Esophagus squamous epithelium (tissue), 5 donors: Measurements from ENCODE around the gene WDPCP. TPM values are rescaled to one million over a fixed set of nuclear protein-coding genes. Genes with fewer than 3 reads are reported as not detected.

ENCODE experiments used
- DNase-seq: peaks from one replicate; lab custom pipeline; 2025; lab: John Stamatoyannopoulos, UW
- H3K27ac ChIP-seq, 4 donors: fragments of 200-600 bp; sonication (generic); one replicate each; pipeline ENCODE4 v1.5.1; 2016 to 2019; ENCODE audit warnings: mild to moderate bottlenecking in 1 of 4
- H3K27me3 ChIP-seq, 4 donors: fragments of 200-600 bp; sonication (generic); 1 replicate in 3 of 4; 2 replicates in 1 of 4; pipeline versions ENCODE4 v1.5.1 to v1.6.0; 2017 to 2021; ENCODE audit warnings: antibody characterized with exemption in 1 of 4
- H3K36me3 ChIP-seq, 3 donors: fragments of 200-600 bp; sonication (generic); one replicate each; pipeline ENCODE4 v1.5.1; 2016 to 2019
- H3K4me1 ChIP-seq, 3 donors: fragments of 200-600 bp; sonication (generic); one replicate each; pipeline ENCODE4 v1.5.1; 2017 to 2019
- H3K4me3 ChIP-seq, 4 donors: fragments of 200-600 bp; sonication (generic); 1 replicate in 3 of 4; 2 replicates in 1 of 4; pipeline ENCODE4 v1.5.1; 2016 to 2019; ENCODE audit warnings: mild to moderate bottlenecking in 2 of 4, moderate library complexity in 1 of 4
- H3K9me3 ChIP-seq, 3 donors: fragments of 200-600 bp; sonication (generic); one replicate each; pipeline ENCODE4 v1.5.1; 2016 to 2019
- CTCF ChIP-seq, 6 experiments: fragments of 450-650 bp in 4 of 6; fragments of 200-600 bp in 2 of 6; sonication (generic) in 2 of 6; IDR thresholded peaks; one replicate each; pipeline ENCODE4 v1.5.1; 2016 to 2019; ENCODE audit warnings: antibody characterized with exemption in 6 of 6, mild to moderate bottlenecking in 4 of 6, moderate library complexity in 4 of 6
- POLR2A ChIP-seq, 4 donors: fragments of 450-650 bp; IDR thresholded peaks; one replicate each; pipeline ENCODE4 v1.6.1; 2017; ENCODE audit warnings: antibody characterized with exemption in 4 of 4, mild to moderate bottlenecking in 4 of 4, moderate library complexity in 3 of 4
- WGBS, 2 donors: methylation state at CpG; one replicate each; pipeline ENCODE4 v1.1.5; 2018; 5-methylcytosine and 5-hydroxymethylcytosine counted together
- intact Hi-C: fragments of 100-400 bp; cut with DNase I; formaldehyde crosslinking; loops from one replicate; pipeline ENCODE4 v1.15.0; 2022
- total RNA-seq, 4 donors: library from RNA; depleted of rRNA; stranded (reverse); fragments of >200 nt; gene quantifications; one replicate each; pipeline ENCODE4 v1.1.0, GENCODE V29; 2016
- donor health status: DM: yes; HTN: yes; CAD: no.

The WDPCP gene
- total RNA-seq, 4 donors from 2014 or later: 3.0 to 9.7 (median 3.8) TPM

GRCh38 chr2:63436488-63436887, 151.8 kb downstream of the WDPCP start:
- Histone ChIP-seq H3K27me3 (no peaks in the 10 kb centered on the region), H3K36me3 (no peaks in the 10 kb centered on the region), H3K9me3 (no peaks in the 10 kb centered on the region), H3K4me3 (no peak overlapping the region), H3K4me1 (peaks cover 0 to 10% (median 0%) of the 10 kb centered on the region in 3 donors), H3K27ac (no peak overlapping the region)
- intact Hi-C loops: no loop called here
- TF ChIP-seq POLR2A (IDR thresholded peaks at IDR 0.05): no peak
- no peak for DNase-seq

- no peaks in the 10 kb centered on the region for H3K9me3 ChIP-seq
- intact Hi-C loops: no loop called here
- H3K27me3 ChIP-seq: no peaks in the 10 kb centered on the region
- H3K36me3 ChIP-seq: no peaks in the 10 kb centered on the region
- no peak for DNase-seq
- no peak for TF ChIP-seq POLR2A (IDR thresholded peaks at IDR 0.05)
- no peak for TF ChIP-seq CTCF (IDR thresholded peaks at IDR 0.05)
- WGBS, 2 donors: 28 to 45% methylated on average over 1 of the region's 1 CpG
- H3K4me1 ChIP-seq: peaks cover 0 to 10% (median 0%) of the 10 kb centered on the region in 3 donors
- H3K27ac ChIP-seq: no peak overlapping the region
- H3K4me3 ChIP-seq: no peak overlapping the region
Observed at GRCh38 chr2:63435070-63435469, 153.2 kb downstream of the WDPCP start.

GRCh38 chr2:63434024-63435001, 154.0 kb downstream of the WDPCP start:
- no peak for DNase-seq
- Histone ChIP-seq H3K4me1 (peaks cover 0 to 10% (median 0%) of the 10 kb centered on the region in 3 donors), H3K27ac (no peak overlapping the region), H3K4me3 (no peak overlapping the region), H3K9me3 (no peaks in the 10 kb centered on the region), H3K36me3 (no peaks in the 10 kb centered on the region), H3K27me3 (no peaks in the 10 kb centered on the region)
- TF ChIP-seq POLR2A (IDR thresholded peaks at IDR 0.05) (no peak), CTCF (IDR thresholded peaks at IDR 0.05) (no peak)
- intact Hi-C loops: no loop called here
- 84 to 87% methylated on average over 12 of the region's 12 CpGs for WGBS, 2 donors

GRCh38 chr2:63432373-63432772, 155.9 kb downstream of the WDPCP start:
- H3K27me3 ChIP-seq: no peaks in the 10 kb centered on the region
- H3K27ac ChIP-seq: no peak overlapping the region
- intact Hi-C loops: no loop called here
- H3K36me3 ChIP-seq: no peaks in the 10 kb centered on the region
- no peaks in the 10 kb centered on the region for H3K9me3 ChIP-seq
- DNase-seq: no peak
- TF ChIP-seq CTCF (IDR thresholded peaks at IDR 0.05) (no peak), POLR2A (IDR thresholded peaks at IDR 0.05) (no peak)
- H3K4me1 ChIP-seq: peaks cover 0 to 10% (median 0%) of the 10 kb centered on the region in 3 donors
- no peak overlapping the region for H3K4me3 ChIP-seq

GRCh38 chr2:63425606-63426005, 162.7 kb downstream of the WDPCP start:
- H3K36me3 ChIP-seq: no peaks in the 10 kb centered on the region
- H3K4me1 ChIP-seq: no peaks in the 10 kb centered on the region
- DNase-seq: no peak
- TF ChIP-seq POLR2A (IDR thresholded peaks at IDR 0.05): no peak
- no peak for TF ChIP-seq CTCF (IDR thresholded peaks at IDR 0.05)
- H3K27me3 ChIP-seq: no peaks in the 10 kb centered on the region
- no peak overlapping the region for H3K4me3 ChIP-seq
- H3K9me3 ChIP-seq: no peaks in the 10 kb centered on the region
- intact Hi-C loops: no loop called here
- no peak overlapping the region for H3K27ac ChIP-seq
